Measurements from ENCODE around the gene ACP1. TPM values are rescaled to one million over a fixed set of nuclear protein-coding genes. Genes with fewer than 3 reads are reported as not detected.

ACP1 gene
- polyA plus RNA-seq, 2 of the 4 experiments (the other 2 are of a cell fraction): 204 to 338 TPM

DNA sequence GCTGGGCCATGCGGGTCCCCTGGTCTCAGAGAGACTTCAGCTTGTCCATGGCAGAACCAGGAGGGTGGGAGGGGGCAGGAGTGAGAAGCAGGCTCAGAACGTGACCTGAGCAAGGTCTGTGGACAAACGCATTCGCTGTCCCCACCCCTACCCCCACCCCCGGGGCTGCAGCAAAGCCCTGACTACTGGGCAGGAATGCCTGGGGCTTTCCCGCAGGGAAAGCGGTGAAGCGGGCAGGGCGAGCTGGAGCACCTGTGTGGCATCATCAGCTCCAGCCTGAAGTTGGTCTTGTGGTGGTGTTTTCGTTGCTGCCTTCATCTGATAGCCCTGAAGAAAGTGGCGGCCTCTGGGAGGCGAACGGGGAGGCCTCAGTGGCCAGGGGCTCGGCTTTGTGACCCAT is 49.2 kb downstream of the ACP1 start:
- ChIA-PET POLR2A (no interaction called here), CTCF (no interaction called here)
- H3K27ac ChIP-seq: no peak overlapping the region
- FAIRE-seq (no peak), DNase-seq (ENCODE audit: low read depth in 1 of 2, low spot score in 1 of 2) (no peak), ATAC-seq (no peak)
- no peaks in the 10 kb centered on the region for H3K9me3 ChIP-seq
- TF ChIP-seq TFCP2L1 (CRISPR knock-in tag; IDR thresholded peaks at IDR 0.05) (no peak), RFX5 (IDR thresholded peaks at IDR 0.05) (no peak), MYC (IDR thresholded peaks at IDR 0.05; ENCODE audit: borderline replicate concordance, low read length) (no peak), CHD2 (IDR thresholded peaks at IDR 0.05; ENCODE audit: low read length, partially characterized antibody) (no peak), NR3C1 (IDR thresholded peaks at IDR 0.05) (no peak), HOXB5 (CRISPR knock-in tag; IDR thresholded peaks at IDR 0.05) (no peak)
- TF ChIP-seq, protein P1, sequence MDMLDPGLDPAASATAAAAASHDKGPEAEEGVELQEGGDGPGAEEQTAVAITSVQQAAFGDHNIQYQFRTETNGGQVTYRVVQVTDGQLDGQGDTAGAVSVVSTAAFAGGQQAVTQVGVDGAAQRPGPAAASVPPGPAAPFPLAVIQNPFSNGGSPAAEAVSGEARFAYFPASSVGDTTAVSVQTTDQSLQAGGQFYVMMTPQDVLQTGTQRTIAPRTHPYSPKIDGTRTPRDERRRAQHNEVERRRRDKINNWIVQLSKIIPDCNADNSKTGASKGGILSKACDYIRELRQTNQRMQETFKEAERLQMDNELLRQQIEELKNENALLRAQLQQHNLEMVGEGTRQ (IDR thresholded peaks at IDR 0.05): no peak
- no peak overlapping the region for H3K4me2 ChIP-seq
- H3K4me1 ChIP-seq: no peaks in the 10 kb centered on the region
- 23% methylated on average over 14 of the region's 14 CpGs for WGBS (ENCODE audit: missing lambda C conversion rate)
- H3K4me3 ChIP-seq: no peak overlapping the region

DNA sequence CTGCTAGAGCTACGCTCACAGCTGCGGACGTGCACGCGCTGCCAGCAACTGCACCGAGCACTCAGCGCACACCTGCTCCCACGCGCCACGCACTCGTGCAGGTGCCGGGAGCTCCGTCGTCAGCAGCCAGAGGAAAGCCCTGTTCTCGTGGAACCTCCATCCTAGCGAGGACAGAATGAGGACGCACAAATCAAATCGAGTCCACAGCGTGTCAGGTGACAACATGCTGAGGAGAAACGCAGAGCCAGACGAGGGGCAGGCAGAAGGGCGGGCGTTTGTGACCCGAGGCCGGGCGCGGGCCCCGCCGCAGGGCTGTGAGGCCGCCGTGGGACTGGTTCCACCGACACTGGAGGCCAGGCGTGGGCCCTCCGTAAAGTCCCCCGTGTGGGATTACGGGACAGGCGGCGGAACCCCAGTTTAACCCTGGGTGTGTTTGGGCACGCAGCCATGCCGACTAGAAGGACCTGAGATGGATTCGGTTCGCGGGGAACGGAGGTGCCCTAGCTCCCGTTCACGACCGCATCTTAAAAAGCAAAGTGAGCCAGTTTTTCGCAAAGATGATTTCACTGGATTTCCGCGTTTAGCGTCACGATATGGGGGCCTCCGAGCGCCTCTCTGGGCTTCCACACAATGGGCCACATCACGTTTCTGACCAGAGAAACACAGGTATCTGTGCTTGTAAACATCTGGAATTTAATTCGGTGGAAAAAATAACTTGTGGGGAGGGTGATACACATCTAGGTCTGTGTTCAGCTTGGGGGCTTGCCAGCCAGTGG is 50.0 kb downstream of the ACP1 start:
- Histone ChIP-seq H3K4me3 (no peak overlapping the region), H3K9me3 (no peaks in the 10 kb centered on the region), H3K4me2 (no peak overlapping the region), H3K4me1 (no peaks in the 10 kb centered on the region), H3K27ac (no peak overlapping the region)
- TF ChIP-seq, protein P2, sequence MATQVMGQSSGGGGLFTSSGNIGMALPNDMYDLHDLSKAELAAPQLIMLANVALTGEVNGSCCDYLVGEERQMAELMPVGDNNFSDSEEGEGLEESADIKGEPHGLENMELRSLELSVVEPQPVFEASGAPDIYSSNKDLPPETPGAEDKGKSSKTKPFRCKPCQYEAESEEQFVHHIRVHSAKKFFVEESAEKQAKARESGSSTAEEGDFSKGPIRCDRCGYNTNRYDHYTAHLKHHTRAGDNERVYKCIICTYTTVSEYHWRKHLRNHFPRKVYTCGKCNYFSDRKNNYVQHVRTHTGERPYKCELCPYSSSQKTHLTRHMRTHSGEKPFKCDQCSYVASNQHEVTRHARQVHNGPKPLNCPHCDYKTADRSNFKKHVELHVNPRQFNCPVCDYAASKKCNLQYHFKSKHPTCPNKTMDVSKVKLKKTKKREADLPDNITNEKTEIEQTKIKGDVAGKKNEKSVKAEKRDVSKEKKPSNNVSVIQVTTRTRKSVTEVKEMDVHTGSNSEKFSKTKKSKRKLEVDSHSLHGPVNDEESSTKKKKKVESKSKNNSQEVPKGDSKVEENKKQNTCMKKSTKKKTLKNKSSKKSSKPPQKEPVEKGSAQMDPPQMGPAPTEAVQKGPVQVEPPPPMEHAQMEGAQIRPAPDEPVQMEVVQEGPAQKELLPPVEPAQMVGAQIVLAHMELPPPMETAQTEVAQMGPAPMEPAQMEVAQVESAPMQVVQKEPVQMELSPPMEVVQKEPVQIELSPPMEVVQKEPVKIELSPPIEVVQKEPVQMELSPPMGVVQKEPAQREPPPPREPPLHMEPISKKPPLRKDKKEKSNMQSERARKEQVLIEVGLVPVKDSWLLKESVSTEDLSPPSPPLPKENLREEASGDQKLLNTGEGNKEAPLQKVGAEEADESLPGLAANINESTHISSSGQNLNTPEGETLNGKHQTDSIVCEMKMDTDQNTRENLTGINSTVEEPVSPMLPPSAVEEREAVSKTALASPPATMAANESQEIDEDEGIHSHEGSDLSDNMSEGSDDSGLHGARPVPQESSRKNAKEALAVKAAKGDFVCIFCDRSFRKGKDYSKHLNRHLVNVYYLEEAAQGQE (IDR thresholded peaks at IDR 0.05): no peak
- TF ChIP-seq, protein P3, sequence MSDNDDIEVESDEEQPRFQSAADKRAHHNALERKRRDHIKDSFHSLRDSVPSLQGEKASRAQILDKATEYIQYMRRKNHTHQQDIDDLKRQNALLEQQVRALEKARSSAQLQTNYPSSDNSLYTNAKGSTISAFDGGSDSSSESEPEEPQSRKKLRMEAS (IDR thresholded peaks at IDR 0.05): no peak
- no peak for TF ChIP-seq BHLHE40 (IDR thresholded peaks at IDR 0.05; ENCODE audit: low read depth, low read length)
- TF ChIP-seq RCOR1 (IDR thresholded peaks at IDR 0.05; ENCODE audit: low read depth, low read length): no peak
- no peak for TF ChIP-seq SMC3 (IDR thresholded peaks at IDR 0.05)
- no peak for TF ChIP-seq NPAS2 (CRISPR knock-in tag; IDR thresholded peaks at IDR 0.05; ENCODE audit: borderline replicate concordance)
- TF ChIP-seq CHD2 (IDR thresholded peaks at IDR 0.05; ENCODE audit: low read length, partially characterized antibody): no peak
- TF ChIP-seq CBX8 (IDR thresholded peaks at IDR 0.05): no peak
- no peak for TF ChIP-seq JUN (IDR thresholded peaks at IDR 0.05)
- no peak for TF ChIP-seq ZSCAN20 (CRISPR knock-in tag; IDR thresholded peaks at IDR 0.05)
- no peak for TF ChIP-seq ZC3H11A (IDR thresholded peaks at IDR 0.05)
- no peak for TF ChIP-seq FOXS1 (CRISPR knock-in tag; IDR thresholded peaks at IDR 0.05)
- no peak for TF ChIP-seq RAD21 (conservative IDR thresholded peaks at IDR 0.05 in 1 of 2, IDR thresholded peaks at IDR 0.05 in 1 of 2)
- TF ChIP-seq HOXA7 (CRISPR knock-in tag; IDR thresholded peaks at IDR 0.05): no peak
- TF ChIP-seq RARB (CRISPR knock-in tag; IDR thresholded peaks at IDR 0.05): no peak
- TF ChIP-seq RFX5 (IDR thresholded peaks at IDR 0.05): no peak
- no peak for TF ChIP-seq EHF (CRISPR knock-in tag; IDR thresholded peaks at IDR 0.05)
- no peak for TF ChIP-seq NR3C1 (IDR thresholded peaks at IDR 0.05)
- TF ChIP-seq PHF8 (IDR thresholded peaks at IDR 0.05; ENCODE audit: borderline replicate concordance, low read depth): no peak
- DNase-seq (ENCODE audit: low read depth in 1 of 2, low spot score in 1 of 2) (no peak), ATAC-seq (no peak), FAIRE-seq (no peak)
- WGBS (ENCODE audit: missing lambda C conversion rate): 65% methylated on average over 56 of the region's 56 CpGs
- ChIA-PET CTCF (no interaction called here), POLR2A (no interaction called here)
